T1000 (cell line): ENCODE data around the gene PDAP1.

Experiments used
- DNase-seq: peaks from one replicate; lab custom pipeline; 2025; ENCODE audit warnings: mixed read lengths; lab: John Stamatoyannopoulos, UW

The PDAP1 gene

DNA sequence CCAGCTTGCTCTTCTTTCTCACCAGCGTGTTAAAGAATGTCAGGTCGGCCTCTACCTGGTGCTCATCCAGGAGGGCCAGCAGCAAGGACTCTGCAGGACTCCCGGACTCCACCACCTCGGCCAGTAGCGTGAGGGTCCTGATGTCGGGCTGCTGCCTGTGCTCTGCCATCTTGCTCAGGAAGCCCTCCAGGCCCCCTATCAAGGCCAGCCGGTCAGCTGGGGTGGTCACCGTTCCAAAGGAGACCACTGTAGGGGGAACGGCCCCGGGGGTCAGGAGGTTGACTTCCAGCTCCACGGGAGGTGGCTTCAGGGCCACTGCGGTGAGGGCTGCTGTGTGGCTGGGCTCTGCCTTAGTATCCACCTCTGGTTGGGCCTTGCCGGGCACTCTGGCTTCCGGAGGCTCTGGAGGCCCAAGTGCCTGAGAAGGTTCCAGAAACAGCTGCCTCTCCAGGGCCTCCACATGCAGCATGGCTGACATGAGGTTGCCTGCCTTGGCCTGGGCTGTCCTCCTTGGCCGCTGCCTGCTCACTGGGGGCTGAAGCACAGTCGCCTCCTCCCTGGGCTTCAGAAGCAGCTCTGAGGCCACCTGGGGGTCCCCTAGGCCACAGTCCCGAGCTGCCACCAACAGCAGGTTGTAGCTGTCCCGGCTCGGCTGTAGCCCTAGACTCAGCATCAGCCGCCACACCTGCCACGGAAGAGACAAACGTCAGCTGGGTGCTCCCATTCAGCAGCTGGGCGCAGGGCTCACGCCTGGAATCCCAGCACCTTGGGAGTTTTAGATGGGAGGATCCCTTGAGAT is 16.7 kb upstream of the PDAP1 start:
- no peak for DNase-seq

DNA sequence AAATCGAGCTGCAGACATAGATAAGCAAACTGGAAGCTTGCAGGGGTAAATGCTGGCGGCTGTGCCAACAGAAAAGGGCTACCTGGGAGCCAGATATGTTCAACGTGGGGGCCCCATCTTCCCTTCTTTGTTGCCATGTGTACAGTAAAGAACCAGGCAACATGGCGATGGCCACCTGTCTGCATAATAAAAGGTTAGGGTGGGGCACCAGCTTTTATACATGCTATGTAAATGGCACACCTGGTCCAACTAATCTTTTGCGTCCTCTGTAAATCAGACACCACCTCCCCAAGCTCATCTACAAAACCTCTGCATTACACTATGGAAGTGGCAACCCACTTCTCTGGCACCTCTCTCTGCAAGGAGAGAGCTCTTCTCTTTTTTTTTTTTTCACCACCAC is 14.2 kb upstream of the PDAP1 start:
- DNase-seq = no peak

DNA sequence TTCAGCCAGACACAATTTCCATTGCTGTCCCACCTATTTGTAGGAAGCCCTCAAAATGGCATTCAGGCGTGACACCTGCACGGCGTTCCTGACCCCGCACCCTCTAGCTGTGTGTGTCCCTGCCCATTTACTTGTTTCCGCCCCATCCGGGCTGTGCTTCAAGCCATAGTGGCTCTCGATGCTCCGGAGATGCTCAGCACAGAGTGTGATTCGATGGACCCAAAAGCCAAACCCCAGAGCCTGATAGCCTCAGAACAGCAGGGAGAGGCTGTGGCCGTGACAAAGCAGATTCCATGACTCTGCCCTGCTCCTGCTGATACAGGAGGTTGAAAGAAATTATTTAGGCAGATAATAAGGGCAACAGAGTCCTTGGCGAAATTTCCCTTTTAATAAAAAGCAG is 13.8 kb upstream of the PDAP1 start:
- DNase-seq = no peak

- DNase-seq = no peak
Measured at GRCh38 chr7:99420986-99421385, 12.6 kb upstream of the PDAP1 start.

- DNase-seq = no peak
Measured at GRCh38 chr7:99420213-99420612, 11.8 kb upstream of the PDAP1 start.

DNA sequence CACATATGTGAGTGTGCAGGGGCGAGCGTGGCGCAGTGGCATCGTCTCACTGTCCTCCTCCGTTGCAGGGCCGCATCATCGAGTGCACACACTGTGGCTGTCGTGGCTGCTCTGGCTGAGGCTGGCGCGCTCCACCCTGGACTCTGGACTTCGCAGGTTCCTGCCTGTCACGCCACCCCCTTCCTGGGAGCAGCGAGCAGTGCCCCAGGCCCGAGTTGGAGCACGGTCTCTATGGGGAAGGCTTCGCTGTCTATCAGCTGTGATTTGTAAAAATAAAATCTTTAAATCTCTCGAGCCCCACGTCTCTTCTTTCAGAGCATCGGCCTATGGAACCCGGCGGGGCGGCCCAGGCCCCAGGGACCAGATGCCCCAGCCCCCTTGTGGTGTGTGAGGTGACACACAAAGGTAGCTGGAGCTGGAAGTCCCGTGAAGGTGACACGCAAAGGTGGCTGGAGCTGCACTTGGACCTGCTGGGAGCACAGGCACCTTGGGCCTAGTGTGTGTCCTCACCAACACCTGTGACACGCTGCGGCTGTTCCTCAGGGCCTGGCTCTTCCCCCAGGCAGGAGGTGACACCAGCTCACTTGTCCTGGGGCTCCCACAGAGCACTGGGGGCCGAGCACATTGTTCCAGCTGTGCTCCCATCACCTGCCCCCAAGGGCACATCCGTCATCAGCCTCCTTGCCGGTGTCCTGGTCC is 11.1 kb upstream of the PDAP1 start:
- no peak for DNase-seq

GRCh38 chr7:99418260-99418659 is 9.9 kb upstream of the PDAP1 start:
- DNase-seq = no peak

DNA sequence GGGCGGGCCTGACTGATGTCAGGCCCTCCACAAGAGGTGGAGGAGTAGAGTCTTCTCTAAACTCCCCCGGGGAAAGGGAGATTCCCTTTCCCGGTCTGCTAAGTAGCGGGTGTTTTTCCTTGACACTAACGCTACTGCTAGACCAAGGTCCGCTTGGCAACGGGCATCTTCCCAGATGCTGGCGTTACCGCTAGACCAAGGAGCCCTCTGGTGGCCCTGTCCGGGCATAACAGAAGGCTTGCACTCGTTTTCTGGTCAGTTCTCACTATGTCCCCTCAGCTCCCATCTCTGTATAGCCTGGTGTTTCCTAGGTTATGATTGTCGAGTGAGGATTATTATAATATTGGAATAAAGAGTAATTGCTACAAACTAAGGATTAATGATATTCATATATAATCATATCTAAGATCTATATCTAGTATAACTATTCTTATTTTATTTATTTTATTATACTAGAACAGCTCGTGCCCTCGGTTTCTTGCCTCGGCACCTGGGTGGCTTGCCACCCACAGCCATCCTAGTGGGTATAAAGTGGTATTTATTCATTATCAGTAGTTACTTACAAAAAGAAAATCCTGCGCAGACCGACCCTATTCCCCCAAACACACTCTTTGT is 7.2 kb upstream of the PDAP1 start:
- peak; percentile 21 for DNase-seq

DNA sequence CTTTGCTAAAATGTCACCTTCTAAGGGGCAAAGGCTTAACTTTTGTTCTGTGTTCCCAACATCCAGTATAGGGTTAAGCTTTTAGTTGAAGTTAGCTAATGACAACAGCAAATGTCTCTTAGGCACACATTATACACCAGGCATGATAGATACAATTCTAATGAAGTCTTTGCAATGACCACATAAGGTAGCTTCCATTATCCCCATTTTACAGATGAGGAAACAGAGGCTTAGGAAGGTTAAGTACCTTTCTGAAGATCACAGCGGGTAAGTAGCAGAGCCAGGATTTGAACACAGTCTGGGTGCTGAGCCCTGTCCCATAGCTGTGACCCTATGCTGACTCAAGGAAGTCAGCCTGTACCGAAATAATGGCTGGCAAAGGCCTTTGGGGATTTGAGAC is 2.2 kb upstream of the PDAP1 start:
- no peak for DNase-seq

- no peak for DNase-seq
Measured at GRCh38 chr7:99409806-99410205, 1.4 kb upstream of the PDAP1 start.

DNA sequence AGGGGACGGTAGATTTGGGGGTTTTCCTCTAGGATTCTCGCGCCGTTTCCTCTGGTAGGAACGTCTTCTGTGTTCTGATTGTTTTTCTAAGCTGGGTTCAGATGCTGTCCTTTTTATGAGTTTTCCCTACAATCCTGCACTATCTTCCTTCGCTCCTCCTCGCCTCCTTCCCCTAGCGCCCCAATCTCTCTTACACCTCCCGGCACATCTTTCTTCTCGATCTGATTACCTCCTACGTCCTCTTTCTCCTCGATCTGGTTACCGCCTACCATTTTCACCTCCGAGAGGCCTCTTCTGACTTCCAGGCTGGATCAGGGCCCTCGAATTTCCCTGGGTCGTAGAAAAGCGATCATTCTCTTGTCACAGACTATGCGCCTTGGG is 785 bp upstream of the PDAP1 start:
- DNase-seq = no peak

GRCh38 chr7:99407872-99408378 is 472 bp downstream of the PDAP1 start:
- DNase-seq = peak; percentile 24

DNA sequence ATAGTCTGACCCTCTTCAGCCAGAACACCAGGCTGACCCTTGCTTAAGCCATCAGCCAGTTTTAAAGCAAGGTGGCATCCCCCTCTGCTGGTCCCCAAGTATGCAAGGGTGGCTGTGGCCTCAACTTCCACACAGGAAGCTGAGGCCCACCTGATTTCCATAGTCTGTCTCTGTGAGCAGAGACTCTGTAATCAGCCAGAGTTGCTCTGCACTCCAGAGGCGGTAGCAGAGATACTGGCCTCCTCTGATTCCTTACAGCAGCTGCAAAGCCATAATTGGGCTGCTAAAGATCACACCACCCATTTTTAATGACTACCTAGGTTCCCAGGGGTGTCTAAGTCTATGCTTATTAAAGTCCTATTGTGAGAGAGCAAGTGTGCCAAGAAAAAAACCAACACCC is 1.8 kb downstream of the PDAP1 start:
- no peak for DNase-seq

GRCh38 chr7:99404977-99405320 is 3.4 kb downstream of the PDAP1 start:
- DNase-seq = no peak

- no peak for DNase-seq
Measured at GRCh38 chr7:99404235-99404976, 4.0 kb downstream of the PDAP1 start.

GRCh38 chr7:99403764-99404163 is 4.6 kb downstream of the PDAP1 start:
- no peak for DNase-seq

DNA sequence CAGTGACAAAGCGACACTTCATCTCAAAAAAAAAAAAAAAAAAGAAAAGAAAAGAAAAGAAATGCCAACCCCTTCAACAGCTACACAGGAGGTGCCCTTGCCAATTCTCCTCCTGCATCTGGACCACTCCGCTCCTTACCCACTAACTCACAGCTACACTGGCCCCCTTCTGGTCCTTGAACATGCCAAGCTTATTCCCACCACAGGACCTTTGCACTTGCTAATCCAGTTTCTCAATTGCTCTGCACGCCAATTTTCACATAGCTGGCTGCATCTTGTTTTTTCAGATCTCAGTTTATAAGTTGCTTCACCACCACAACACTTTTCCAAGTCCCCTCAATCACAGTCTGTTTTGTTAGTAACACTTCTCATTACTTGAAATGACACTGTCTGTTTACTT is 5.5 kb downstream of the PDAP1 start:
- no peak for DNase-seq

GRCh38 chr7:99399597-99399996 is 8.8 kb downstream of the PDAP1 start:
- no peak for DNase-seq

- no peak for DNase-seq
Measured at GRCh38 chr7:99398891-99399445, 9.4 kb downstream of the PDAP1 start.

DNA sequence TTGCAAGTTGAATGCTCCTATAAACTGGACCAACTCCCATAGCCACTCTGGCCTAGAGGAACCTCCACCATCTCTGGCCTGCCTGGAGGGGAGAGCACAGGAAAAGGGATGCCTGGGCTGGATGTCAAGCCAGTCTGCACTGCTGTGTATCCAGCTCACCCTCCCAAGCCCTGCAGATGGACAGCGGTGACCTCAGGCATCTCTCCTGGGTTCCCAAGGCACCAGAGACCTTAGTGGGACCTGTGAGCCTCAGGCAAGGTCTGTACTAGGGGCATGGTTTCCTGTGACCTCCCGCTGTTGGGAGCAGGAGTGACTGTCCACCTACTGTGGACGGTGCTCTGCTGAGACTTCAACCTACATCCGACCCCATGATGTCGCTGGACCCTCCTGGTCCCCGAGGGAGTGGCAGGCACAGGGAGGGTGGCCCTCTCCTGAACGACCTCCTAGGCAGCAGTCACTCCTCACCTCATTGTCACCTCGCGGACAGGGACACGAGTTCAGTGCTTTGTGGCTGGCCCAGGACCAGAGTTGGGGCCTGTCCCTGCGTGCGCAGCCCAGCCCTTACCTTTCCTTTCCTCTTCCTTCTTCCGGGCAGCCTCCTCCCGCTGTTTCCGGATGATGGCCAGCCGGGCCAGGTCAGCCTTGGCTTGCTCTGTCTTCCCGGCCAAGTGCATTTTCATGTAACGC is 11.0 kb downstream of the PDAP1 start:
- no peak for DNase-seq
